ENCODE measurements around the gene ACAN. TPM values are rescaled to one million over a fixed set of nuclear protein-coding genes. Genes with fewer than 3 reads are reported as not detected.

Gene ACAN
- total RNA-seq, 4 donors from 2014 or later: 0.05 to 0.25 (median 0.19) TPM; not detected in 1

GRCh38 chr15:88897456-88898194, 94.4 kb downstream of the ACAN start:
- H3K4me3 ChIP-seq: no peak overlapping the region
- peak; percentile 90 to 94 for DNase-seq (ENCODE audit: low spot score in 2 of 2)
- TF ChIP-seq POLR2A (IDR thresholded peaks at IDR 0.05) (no peak), CTCF (IDR thresholded peaks at IDR 0.05) (peak; percentile 49 to 75), EP300 (IDR thresholded peaks at IDR 0.05) (no peak), POLR2AphosphoS5 (IDR thresholded peaks at IDR 0.05) (no peak)
- 26% methylated on average over 12 of the region's 12 CpGs for WGBS
- H3K36me3 ChIP-seq: peaks cover 21% of the 10 kb centered on the region
- no peak overlapping the region for H3K27ac ChIP-seq
- H3K27me3 ChIP-seq: peaks cover 6% of the 10 kb centered on the region
- H3K4me1 ChIP-seq: peaks cover 39% of the 10 kb centered on the region
- H3K9me3 ChIP-seq: no peaks in the 10 kb centered on the region

- Histone ChIP-seq H3K27me3 (peaks cover 6% of the 10 kb centered on the region), H3K27ac (no peak overlapping the region), H3K9me3 (no peaks in the 10 kb centered on the region), H3K36me3 (peaks cover 32% of the 10 kb centered on the region), H3K4me3 (no peak overlapping the region), H3K4me1 (peaks cover 39% of the 10 kb centered on the region)
- TF ChIP-seq POLR2AphosphoS5 (IDR thresholded peaks at IDR 0.05) (no peak), CTCF (IDR thresholded peaks at IDR 0.05) (no peak)
- no peak for DNase-seq (ENCODE audit: low spot score in 2 of 2)
- WGBS: 90% methylated on average over 11 of the region's 15 CpGs
Measured at GRCh38 chr15:88898736-88899135, 95.5 kb downstream of the ACAN start.

- 62% methylated on average over 9 of the region's 9 CpGs for WGBS
- Histone ChIP-seq H3K9me3 (no peaks in the 10 kb centered on the region), H3K27ac (no peak overlapping the region), H3K4me1 (peaks cover 41% of the 10 kb centered on the region), H3K27me3 (peaks cover 6% of the 10 kb centered on the region), H3K4me3 (no peak overlapping the region), H3K36me3 (peaks cover 34% of the 10 kb centered on the region)
- DNase-seq (ENCODE audit: low spot score in 2 of 2): no peak
- TF ChIP-seq POLR2A (IDR thresholded peaks at IDR 0.05) (no peak), CTCF (IDR thresholded peaks at IDR 0.05) (no peak), EP300 (IDR thresholded peaks at IDR 0.05) (no peak), POLR2AphosphoS5 (IDR thresholded peaks at IDR 0.05) (no peak)
Measured at GRCh38 chr15:88899251-88899650, 96.0 kb downstream of the ACAN start.

GRCh38 chr15:88900309-88900981, 97.2 kb downstream of the ACAN start:
- no peaks in the 10 kb centered on the region for H3K27me3 ChIP-seq
- peaks cover 41% of the 10 kb centered on the region for H3K4me1 ChIP-seq
- peaks cover 35% of the 10 kb centered on the region for H3K36me3 ChIP-seq
- peak overlapping the region; percentile 19 for H3K27ac ChIP-seq
- no peak for DNase-seq (ENCODE audit: low spot score in 2 of 2)
- no peak for TF ChIP-seq POLR2AphosphoS5 (IDR thresholded peaks at IDR 0.05)
- no peak for TF ChIP-seq EP300 (IDR thresholded peaks at IDR 0.05)
- TF ChIP-seq CTCF (IDR thresholded peaks at IDR 0.05): no peak
- no peak for TF ChIP-seq POLR2A (IDR thresholded peaks at IDR 0.05)
- no peak overlapping the region for H3K4me3 ChIP-seq
- WGBS: 77% methylated on average over 12 of the region's 12 CpGs
- H3K9me3 ChIP-seq: no peaks in the 10 kb centered on the region

GRCh38 chr15:88900982-88901418, 97.8 kb downstream of the ACAN start:
- Histone ChIP-seq H3K9me3 (no peaks in the 10 kb centered on the region), H3K27ac (no peak overlapping the region), H3K36me3 (peaks cover 40% of the 10 kb centered on the region), H3K4me3 (no peak overlapping the region), H3K4me1 (peaks cover 42% of the 10 kb centered on the region), H3K27me3 (no peaks in the 10 kb centered on the region)
- 80% methylated on average over 5 of the region's 5 CpGs for WGBS
- no peak for DNase-seq (ENCODE audit: low spot score in 2 of 2)
- TF ChIP-seq POLR2A (IDR thresholded peaks at IDR 0.05) (no peak), CTCF (IDR thresholded peaks at IDR 0.05) (no peak), EP300 (IDR thresholded peaks at IDR 0.05) (no peak), POLR2AphosphoS5 (IDR thresholded peaks at IDR 0.05) (no peak)

Data from suprapubic skin (tissue), 4 donors.